NK-92 (cell line): Measurements from ENCODE around the gene MAPK1IP1L.
A peak's percentile ranks its signal among the peaks of the same experiment; 100 is the strongest.
"Not testable (repeated sequence)": the region's sequence is repeated elsewhere in the genome, so short reads cannot be mapped to it uniquely, and the experiment has no call there.

Experiments used
- DNase-seq: peaks from one replicate; lab custom pipeline; 2025; ENCODE audit not compliant: unreplicated experiment; lab: John Stamatoyannopoulos, UW

Gene MAPK1IP1L

GRCh38 chr14:55051423-55052268, at the start of gene MAPK1IP1L:
MAPK1IP1L (plus strand) TSS chr14:55051647; CDS start chr14:55061684, 10,037 bp downstream.
- DNase-seq, result peak; percentile 15

GRCh38 chr14:55005071-55005470, 46.4 kb upstream of the MAPK1IP1L start:
- DNase-seq, result no peak

GRCh38 chr14:55015006-55015405, 36.4 kb upstream of the MAPK1IP1L start:
- DNase-seq, result no peak

GRCh38 chr14:55019968-55020554, 31.4 kb upstream of the MAPK1IP1L start:
- no peak for DNase-seq

GRCh38 chr14:55024365-55024764, 27.1 kb upstream of the MAPK1IP1L start:
- DNase-seq, result not testable (repeated sequence)

- DNase-seq, result no peak
Observed at GRCh38 chr14:55025948-55026347, 25.5 kb upstream of the MAPK1IP1L start.

GRCh38 chr14:55026441-55026792, 25.0 kb upstream of the MAPK1IP1L start:
- DNase-seq, result no peak

GRCh38 chr14:55026793-55027561, 24.5 kb upstream of the MAPK1IP1L start, which contains the start of the genes SOCS4 and WDHD1:
SOCS4 (plus strand) TSS chr14:55027236; CDS start chr14:55043042, 15,806 bp downstream.
WDHD1 (minus strand) TSS chr14:55027099; CDS start chr14:55026787, 312 bp downstream.
- DNase-seq, result peak; percentile 68

GRCh38 chr14:55028066-55028465, 23.4 kb upstream of the MAPK1IP1L start:
- no peak for DNase-seq

- DNase-seq, result no peak
Observed at GRCh38 chr14:55028476-55028875, 23.0 kb upstream of the MAPK1IP1L start.

- DNase-seq, result no peak
Observed at GRCh38 chr14:55031190-55031589, 20.3 kb upstream of the MAPK1IP1L start.

- DNase-seq, result not testable (repeated sequence)
Observed at GRCh38 chr14:55037995-55038394, 13.5 kb upstream of the MAPK1IP1L start.

GRCh38 chr14:55038708-55039107, 12.7 kb upstream of the MAPK1IP1L start:
- no peak for DNase-seq

- DNase-seq, result no peak
Observed at GRCh38 chr14:55043528-55043927, 7.9 kb upstream of the MAPK1IP1L start.

- no peak for DNase-seq
Observed at GRCh38 chr14:55045087-55045486, 6.4 kb upstream of the MAPK1IP1L start.

GRCh38 chr14:55047301-55048053, 4.0 kb upstream of the MAPK1IP1L start:
- no peak for DNase-seq

- no peak for DNase-seq
Observed at GRCh38 chr14:55048900-55049436, 2.5 kb upstream of the MAPK1IP1L start.

GRCh38 chr14:55051165-55051422, 353 bp upstream of the MAPK1IP1L start:
- no peak for DNase-seq

- DNase-seq, result no peak
Observed at GRCh38 chr14:55052269-55052930, 953 bp downstream of the MAPK1IP1L start.

- no peak for DNase-seq
Observed at GRCh38 chr14:55053018-55053417, 1.6 kb downstream of the MAPK1IP1L start.
